HepG2 (cell line): ENCODE measurements around the gene TSPAN3. TPM values are rescaled to one million over a fixed set of nuclear protein-coding genes. Genes with fewer than 3 reads are reported as not detected.
A peak's percentile ranks its signal among the peaks of the same experiment; 100 is the strongest.

Source experiments
- CBX5 ChIP-seq: sonication (generic); formaldehyde crosslinking; IDR thresholded peaks from 2 replicates; pipeline ENCODE4 v1.4.0; 2020; ENCODE audit warnings: missing genetic modification reagents, borderline replicate concordance
- CC2D1A ChIP-seq: sonication (generic); formaldehyde crosslinking; IDR thresholded peaks from 2 replicates; pipeline ENCODE4 v1.8.1; 2023; ENCODE audit warnings: mild to moderate bottlenecking, missing genetic modification reagents
- NCOA5 ChIP-seq: sonication (generic); formaldehyde crosslinking; IDR thresholded peaks from 2 replicates; pipeline ENCODE4 v1.4.0; 2020; ENCODE audit warnings: missing genetic modification reagents
- PAF1 ChIP-seq: IDR thresholded peaks from 2 replicates; pipeline ENCODE4 v1.6.1; 2016; ENCODE audit warnings: missing genetic modification reagents, missing compliant biosample characterization
- SYNCRIP ChIP-seq: fragments of 200-400 bp; formaldehyde crosslinking; IDR thresholded peaks from 2 replicates; pipeline ENCODE4 v1.6.1; 2018; ENCODE audit warnings: mild to moderate bottlenecking, low read depth, low read length; ENCODE audit not compliant: insufficient read depth
- THAP11 ChIP-seq: IDR thresholded peaks from 2 replicates; pipeline ENCODE4 v1.6.1; 2016; ENCODE audit warnings: missing biosample characterization, missing genetic modification reagents
- YEATS4 ChIP-seq: sonication (generic); formaldehyde crosslinking; IDR thresholded peaks from 2 replicates; pipeline ENCODE4 v1.4.0; 2020; ENCODE audit warnings: missing genetic modification reagents, borderline replicate concordance
- ZBTB3 ChIP-seq: sonication (generic); formaldehyde crosslinking; IDR thresholded peaks from 2 replicates; pipeline ENCODE4 v1.4.0; 2020; ENCODE audit warnings: low read depth, mild to moderate bottlenecking, moderate library complexity, missing genetic modification reagents, borderline replicate concordance
- ZFAT ChIP-seq: sonication (generic); formaldehyde crosslinking; conservative IDR thresholded peaks from 2 replicates; pipeline ENCODE4 v1.8.1; 2023; ENCODE audit warnings: missing genetic modification reagents, inconsistent platforms
- ZNF572 ChIP-seq: sonication (generic); formaldehyde crosslinking; IDR thresholded peaks from 2 replicates; pipeline ENCODE4 v1.5.1; 2020; ENCODE audit warnings: mild to moderate bottlenecking, missing genetic modification reagents
- ZNF773 ChIP-seq: sonication (generic); formaldehyde crosslinking; IDR thresholded peaks from 2 replicates; pipeline ENCODE4 v1.4.0; 2020; ENCODE audit warnings: missing genetic modification reagents, borderline replicate concordance
- polyA plus RNA-seq, 8 experiments: library from polyadenylated mRNA; depleted of rRNA in 3 of 8; stranded (reverse) in 7 of 8; unstranded in 1 of 8; fragments of >200 nt; fragmentation: Illumina TruSeq in 4 of 8; extraction: Trizol in 4 of 8; gene quantifications; 2 replicates each; pipeline versions ENCODE4 v1.2.1 to v1.2.3, GENCODE V29; 2011 to 2016; ENCODE audit warnings: low read depth in 4 of 8, missing spikeins in 1 of 8, mixed read lengths in 1 of 8; ENCODE audit not compliant: insufficient read depth in 1 of 8
- total RNA-seq, 5 experiments: library from RNA; depleted of rRNA; stranded (reverse); fragments of >200 nt; fragmentation: Illumina TruSeq; extraction: Trizol; gene quantifications; 2 replicates each; pipeline ENCODE4 v1.2.3, GENCODE V29; 2016; ENCODE audit warnings: low read depth in 1 of 5
- TF ChIP-seq, protein P1 (sequence below): sonication (generic); formaldehyde crosslinking; IDR thresholded peaks from 2 replicates; pipeline ENCODE4 v1.4.0; 2020; ENCODE audit warnings: mild to moderate bottlenecking, missing genetic modification reagents
- TF ChIP-seq, protein P2 (sequence below): sonication (generic); formaldehyde crosslinking; IDR thresholded peaks from 2 replicates; pipeline ENCODE4 v1.5.0; 2020; ENCODE audit warnings: missing genetic modification reagents
- TF ChIP-seq, protein P3 (sequence below): IDR thresholded peaks from 2 replicates; pipeline ENCODE4 v1.6.1; 2016; ENCODE audit warnings: low read depth, control low read depth
- TF ChIP-seq, protein P4 (sequence below): sonication (generic); formaldehyde crosslinking; IDR thresholded peaks from 2 replicates; pipeline ENCODE4 v1.4.0; 2020; ENCODE audit warnings: missing genetic modification reagents, low read depth, mild to moderate bottlenecking, borderline replicate concordance
- TF ChIP-seq, protein P5 (sequence below): sonication (generic); formaldehyde crosslinking; IDR thresholded peaks from 2 replicates; pipeline ENCODE4 v1.5.0; 2020; ENCODE audit warnings: missing genetic modification reagents
- TF ChIP-seq, protein P6 (sequence below): sonication (generic); formaldehyde crosslinking; IDR thresholded peaks from 2 replicates; pipeline ENCODE4 v1.5.1; 2020; ENCODE audit warnings: mild to moderate bottlenecking, moderate library complexity, missing genetic modification reagents
- TF ChIP-seq, protein P7 (sequence below): IDR thresholded peaks from 2 replicates; pipeline ENCODE4 v1.6.1; 2016; ENCODE audit warnings: low read depth
- TF ChIP-seq, protein P8 (sequence below): sonication (generic); formaldehyde crosslinking; IDR thresholded peaks from 2 replicates; pipeline ENCODE4 v1.5.0; 2020; ENCODE audit warnings: mild to moderate bottlenecking, missing genetic modification reagents

The TSPAN3 gene
- total and polyA plus RNA-seq, 2 of the 13 experiments (the other 11 are each of a cell fraction or from before 2014, with no cell fraction given), result 167 to 170 TPM

DNA sequence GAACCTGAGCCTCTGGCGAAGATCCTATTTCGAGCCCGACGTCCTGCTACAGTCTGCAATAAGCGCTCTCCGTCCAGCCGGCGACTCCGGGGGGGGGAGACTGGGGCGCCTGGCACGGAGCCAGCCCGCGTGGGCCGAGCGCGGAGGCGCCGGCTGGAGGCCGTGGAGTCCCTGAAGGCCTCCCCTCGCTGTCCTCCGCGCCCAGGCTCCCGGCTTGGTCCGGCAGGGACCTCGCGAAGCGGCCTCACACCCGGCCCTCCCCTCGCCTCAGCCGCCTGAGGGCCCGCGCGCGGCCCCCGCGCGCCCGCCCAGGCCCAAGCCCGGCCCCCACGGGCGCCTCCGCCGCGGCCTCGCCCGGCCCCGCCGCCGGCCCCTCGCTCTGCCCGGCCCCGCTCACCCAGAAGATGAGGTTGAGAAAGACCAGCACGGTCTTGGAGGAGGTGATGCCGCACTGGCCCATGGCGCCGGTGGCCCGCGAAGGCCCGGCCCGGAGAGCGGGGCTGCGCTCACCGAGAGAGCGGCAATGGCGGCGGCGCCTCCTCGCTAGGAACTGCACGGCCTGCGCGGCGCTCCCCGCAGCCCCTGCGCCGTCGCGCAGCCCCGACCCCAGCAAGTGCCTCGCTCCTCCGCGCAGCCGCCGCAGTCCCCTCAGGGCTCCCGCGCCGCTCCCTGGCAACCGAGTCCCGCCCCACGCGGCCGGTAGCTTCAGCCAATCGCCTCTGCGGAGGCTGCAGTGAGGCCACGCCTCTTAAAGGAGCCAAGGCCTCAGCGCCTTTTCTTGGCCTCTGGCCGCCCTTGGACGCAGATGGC is at the start of gene TSPAN3 (continued):
- TF ChIP-seq, protein P1, sequence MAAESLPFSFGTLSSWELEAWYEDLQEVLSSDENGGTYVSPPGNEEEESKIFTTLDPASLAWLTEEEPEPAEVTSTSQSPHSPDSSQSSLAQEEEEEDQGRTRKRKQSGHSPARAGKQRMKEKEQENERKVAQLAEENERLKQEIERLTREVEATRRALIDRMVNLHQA (CRISPR knock-in tag), result no peak
- TF ChIP-seq ZNF572 (CRISPR knock-in tag) (no peak), ZBTB3 (no peak), PAF1 (CRISPR knock-in tag) (no peak), ZNF773 (CRISPR knock-in tag) (no peak), THAP11 (CRISPR knock-in tag) (peak; percentile 69), YEATS4 (CRISPR knock-in tag) (peak; percentile 62; the same call in 1 of the 2 replicates), CBX5 (no peak), ZFAT (no peak), NCOA5 (no peak), CC2D1A (CRISPR knock-in tag) (no peak), SYNCRIP (no peak)
- TF ChIP-seq, protein P2, sequence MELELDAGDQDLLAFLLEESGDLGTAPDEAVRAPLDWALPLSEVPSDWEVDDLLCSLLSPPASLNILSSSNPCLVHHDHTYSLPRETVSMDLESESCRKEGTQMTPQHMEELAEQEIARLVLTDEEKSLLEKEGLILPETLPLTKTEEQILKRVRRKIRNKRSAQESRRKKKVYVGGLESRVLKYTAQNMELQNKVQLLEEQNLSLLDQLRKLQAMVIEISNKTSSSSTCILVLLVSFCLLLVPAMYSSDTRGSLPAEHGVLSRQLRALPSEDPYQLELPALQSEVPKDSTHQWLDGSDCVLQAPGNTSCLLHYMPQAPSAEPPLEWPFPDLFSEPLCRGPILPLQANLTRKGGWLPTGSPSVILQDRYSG, result no peak
- TF ChIP-seq, protein P3, sequence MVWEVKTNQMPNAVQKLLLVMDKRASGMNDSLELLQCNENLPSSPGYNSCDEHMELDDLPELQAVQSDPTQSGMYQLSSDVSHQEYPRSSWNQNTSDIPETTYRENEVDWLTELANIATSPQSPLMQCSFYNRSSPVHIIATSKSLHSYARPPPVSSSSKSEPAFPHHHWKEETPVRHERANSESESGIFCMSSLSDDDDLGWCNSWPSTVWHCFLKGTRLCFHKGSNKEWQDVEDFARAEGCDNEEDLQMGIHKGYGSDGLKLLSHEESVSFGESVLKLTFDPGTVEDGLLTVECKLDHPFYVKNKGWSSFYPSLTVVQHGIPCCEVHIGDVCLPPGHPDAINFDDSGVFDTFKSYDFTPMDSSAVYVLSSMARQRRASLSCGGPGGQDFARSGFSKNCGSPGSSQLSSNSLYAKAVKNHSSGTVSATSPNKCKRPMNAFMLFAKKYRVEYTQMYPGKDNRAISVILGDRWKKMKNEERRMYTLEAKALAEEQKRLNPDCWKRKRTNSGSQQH, result no peak; the same call in 1 of the 2 replicates
- TF ChIP-seq, protein P4, sequence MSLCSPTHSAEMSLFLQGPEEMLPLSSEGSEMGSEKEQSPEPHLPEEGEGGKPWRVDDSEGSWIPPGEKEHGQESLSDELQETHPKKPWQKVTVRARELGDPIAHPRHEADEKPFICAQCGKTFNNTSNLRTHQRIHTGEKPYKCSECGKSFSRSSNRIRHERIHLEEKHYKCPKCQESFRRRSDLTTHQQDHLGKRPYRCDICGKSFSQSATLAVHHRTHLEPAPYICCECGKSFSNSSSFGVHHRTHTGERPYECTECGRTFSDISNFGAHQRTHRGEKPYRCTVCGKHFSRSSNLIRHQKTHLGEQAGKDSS, result no peak
- TF ChIP-seq, protein P5, sequence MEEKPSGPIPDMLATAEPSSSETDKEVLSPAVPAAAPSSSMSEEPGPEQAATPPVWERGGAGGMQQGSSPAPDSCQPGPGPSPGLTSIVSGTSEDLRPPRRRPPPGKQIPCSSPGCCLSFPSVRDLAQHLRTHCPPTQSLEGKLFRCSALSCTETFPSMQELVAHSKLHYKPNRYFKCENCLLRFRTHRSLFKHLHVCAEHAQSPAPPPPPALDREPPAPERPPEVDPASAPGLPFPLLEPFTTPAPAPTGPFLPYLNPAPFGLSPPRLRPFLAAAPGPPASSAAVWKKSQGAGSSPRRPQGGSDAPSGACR (CRISPR knock-in tag), result no peak
- TF ChIP-seq, protein P6, sequence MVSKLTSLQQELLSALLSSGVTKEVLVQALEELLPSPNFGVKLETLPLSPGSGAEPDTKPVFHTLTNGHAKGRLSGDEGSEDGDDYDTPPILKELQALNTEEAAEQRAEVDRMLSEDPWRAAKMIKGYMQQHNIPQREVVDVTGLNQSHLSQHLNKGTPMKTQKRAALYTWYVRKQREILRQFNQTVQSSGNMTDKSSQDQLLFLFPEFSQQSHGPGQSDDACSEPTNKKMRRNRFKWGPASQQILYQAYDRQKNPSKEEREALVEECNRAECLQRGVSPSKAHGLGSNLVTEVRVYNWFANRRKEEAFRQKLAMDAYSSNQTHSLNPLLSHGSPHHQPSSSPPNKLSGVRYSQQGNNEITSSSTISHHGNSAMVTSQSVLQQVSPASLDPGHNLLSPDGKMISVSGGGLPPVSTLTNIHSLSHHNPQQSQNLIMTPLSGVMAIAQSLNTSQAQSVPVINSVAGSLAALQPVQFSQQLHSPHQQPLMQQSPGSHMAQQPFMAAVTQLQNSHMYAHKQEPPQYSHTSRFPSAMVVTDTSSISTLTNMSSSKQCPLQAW (CRISPR knock-in tag), result no peak
- TF ChIP-seq, protein P7, sequence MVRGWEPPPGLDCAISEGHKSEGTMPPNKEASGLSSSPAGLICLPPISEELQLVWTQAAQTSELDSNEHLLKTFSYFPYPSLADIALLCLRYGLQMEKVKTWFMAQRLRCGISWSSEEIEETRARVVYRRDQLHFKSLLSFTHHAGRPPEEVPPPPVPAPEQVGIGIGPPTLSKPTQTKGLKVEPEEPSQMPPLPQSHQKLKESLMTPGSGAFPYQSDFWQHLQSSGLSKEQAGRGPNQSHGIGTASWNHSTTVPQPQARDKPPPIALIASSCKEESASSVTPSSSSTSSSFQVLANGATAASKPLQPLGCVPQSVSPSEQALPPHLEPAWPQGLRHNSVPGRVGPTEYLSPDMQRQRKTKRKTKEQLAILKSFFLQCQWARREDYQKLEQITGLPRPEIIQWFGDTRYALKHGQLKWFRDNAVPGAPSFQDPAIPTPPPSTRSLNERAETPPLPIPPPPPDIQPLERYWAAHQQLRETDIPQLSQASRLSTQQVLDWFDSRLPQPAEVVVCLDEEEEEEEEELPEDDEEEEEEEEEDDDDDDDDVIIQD (CRISPR knock-in tag), result peak; percentile 19; the same call in 1 of the 2 replicates
- TF ChIP-seq, protein P8, sequence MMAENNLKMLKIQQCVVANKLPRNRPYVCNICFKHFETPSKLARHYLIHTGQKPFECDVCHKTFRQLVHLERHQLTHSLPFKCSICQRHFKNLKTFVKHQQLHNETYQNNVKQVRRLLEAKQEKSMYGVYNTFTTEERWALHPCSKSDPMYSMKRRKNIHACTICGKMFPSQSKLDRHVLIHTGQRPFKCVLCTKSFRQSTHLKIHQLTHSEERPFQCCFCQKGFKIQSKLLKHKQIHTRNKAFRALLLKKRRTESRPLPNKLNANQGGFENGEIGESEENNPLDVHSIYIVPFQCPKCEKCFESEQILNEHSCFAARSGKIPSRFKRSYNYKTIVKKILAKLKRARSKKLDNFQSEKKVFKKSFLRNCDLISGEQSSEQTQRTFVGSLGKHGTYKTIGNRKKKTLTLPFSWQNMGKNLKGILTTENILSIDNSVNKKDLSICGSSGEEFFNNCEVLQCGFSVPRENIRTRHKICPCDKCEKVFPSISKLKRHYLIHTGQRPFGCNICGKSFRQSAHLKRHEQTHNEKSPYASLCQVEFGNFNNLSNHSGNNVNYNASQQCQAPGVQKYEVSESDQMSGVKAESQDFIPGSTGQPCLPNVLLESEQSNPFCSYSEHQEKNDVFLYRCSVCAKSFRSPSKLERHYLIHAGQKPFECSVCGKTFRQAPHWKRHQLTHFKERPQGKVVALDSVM (CRISPR knock-in tag), result peak; percentile 84
